HEK293T (cell line): ENCODE results near the gene FBXL7.

ENCODE experiments used
- CTCF ChIA-PET: fragments of 350-600 bp; formaldehyde crosslinking; extraction: SDS; loops from one replicate; lab custom pipeline; 2021; ENCODE audit warnings: antibody characterized with exemption, inconsistent platforms; lab: Yijun Ruan, JAX
- POLR2A ChIA-PET: fragments of 350-600 bp; formaldehyde crosslinking; extraction: SDS; loops from one replicate; lab custom pipeline; 2020; ENCODE audit warnings: antibody characterized with exemption, inconsistent platforms; lab: Yijun Ruan, JAX
- DNase-seq: peaks from one replicate; pipeline ENCODE4 v3.0.0; 2012; ENCODE audit warnings: mixed read lengths; ENCODE audit errors: extremely low spot score
- ARNT ChIP-seq: fragments of 450-650 bp; IDR thresholded peaks from 2 replicates; pipeline ENCODE4 v1.6.1; 2017; ENCODE audit warnings: mild to moderate bottlenecking
- BHLHE40 ChIP-seq: fragments of 450-650 bp; IDR thresholded peaks from 2 replicates; pipeline ENCODE4 v1.6.1; 2016; ENCODE audit warnings: mild to moderate bottlenecking, moderate library complexity, borderline replicate concordance
- CTBP1 ChIP-seq: fragments of 450-650 bp; IDR thresholded peaks from 2 replicates; pipeline ENCODE4 v1.6.1; 2016; ENCODE audit warnings: borderline replicate concordance
- ELF4 ChIP-seq: fragments of 450-650 bp; IDR thresholded peaks from 2 replicates; pipeline ENCODE4 v1.6.1; 2017; ENCODE audit warnings: antibody characterized with exemption
- FOXA1 ChIP-seq: fragments of 450-650 bp; IDR thresholded peaks from 2 replicates; pipeline ENCODE4 v1.6.1; 2016; ENCODE audit warnings: mild to moderate bottlenecking
- FOXK2 ChIP-seq: fragments of 450-650 bp; IDR thresholded peaks from 2 replicates; pipeline ENCODE4 v1.6.1; 2016; ENCODE audit warnings: mild to moderate bottlenecking
- FOXM1 ChIP-seq: fragments of 450-650 bp; IDR thresholded peaks from 2 replicates; pipeline ENCODE4 v1.6.1; 2017; ENCODE audit warnings: mild to moderate bottlenecking, borderline replicate concordance
- HDGF ChIP-seq: fragments of 450-650 bp; IDR thresholded peaks from 2 replicates; pipeline ENCODE4 v1.6.1; 2017; ENCODE audit warnings: antibody characterized with exemption, borderline replicate concordance
- L3MBTL2 ChIP-seq: fragments of 450-650 bp; conservative IDR thresholded peaks from 2 replicates; pipeline ENCODE4 v1.6.1; 2016; ENCODE audit warnings: mild to moderate bottlenecking
- LEF1 ChIP-seq: fragments of 450-650 bp; IDR thresholded peaks from 2 replicates; pipeline ENCODE4 v1.6.1; 2017; ENCODE audit warnings: mild to moderate bottlenecking, borderline replicate concordance
- NFRKB ChIP-seq: fragments of 450-650 bp; IDR thresholded peaks from 2 replicates; pipeline ENCODE4 v1.6.1; 2016; ENCODE audit warnings: mild to moderate bottlenecking, moderate library complexity
- SP1 ChIP-seq: fragments of 450-650 bp; IDR thresholded peaks from 2 replicates; pipeline ENCODE4 v1.6.1; 2017
- SUZ12 ChIP-seq: fragments of 450-650 bp; IDR thresholded peaks from 2 replicates; pipeline ENCODE4 v1.6.1; 2016; ENCODE audit warnings: mild to moderate bottlenecking
- TARDBP ChIP-seq: fragments of 450-650 bp; IDR thresholded peaks from 2 replicates; pipeline ENCODE4 v1.6.1; 2016
- ZNF384 ChIP-seq: fragments of 450-650 bp; IDR thresholded peaks from 2 replicates; pipeline ENCODE4 v1.6.1; 2016
- TF ChIP-seq, protein P1 (sequence below): fragments of 450-650 bp; IDR thresholded peaks from 2 replicates; pipeline ENCODE4 v1.6.1; 2016

Gene FBXL7

DNA sequence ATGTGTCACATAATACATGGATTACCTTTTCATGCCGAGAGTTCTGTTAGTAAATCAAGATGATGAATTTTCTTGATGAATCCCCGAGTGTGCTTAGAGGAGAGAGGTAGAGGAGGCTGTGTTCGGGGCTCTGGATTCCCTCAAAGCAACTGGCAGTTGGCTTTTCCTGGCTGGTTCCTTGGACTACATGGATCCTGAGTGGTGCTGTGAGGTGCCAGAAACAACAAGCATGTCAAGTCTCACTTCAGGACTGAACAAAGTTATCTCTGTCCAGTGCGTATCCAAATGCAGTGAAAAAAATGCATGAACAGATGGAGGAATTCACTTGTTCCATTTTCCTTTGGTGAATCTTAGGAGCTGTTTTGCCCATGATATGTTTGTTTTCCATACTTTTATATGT lies 231.7 kb downstream of the FBXL7 start:
- POLR2A ChIA-PET, result no interaction called here
- TF ChIP-seq FOXA1, result no peak
- TF ChIP-seq FOXK2, result no peak
- no peak for TF ChIP-seq L3MBTL2
- TF ChIP-seq ELF4, result no peak
- TF ChIP-seq SUZ12, result no peak
- DNase-seq, result no peak
- CTCF ChIA-PET, result no interaction called here

DNA sequence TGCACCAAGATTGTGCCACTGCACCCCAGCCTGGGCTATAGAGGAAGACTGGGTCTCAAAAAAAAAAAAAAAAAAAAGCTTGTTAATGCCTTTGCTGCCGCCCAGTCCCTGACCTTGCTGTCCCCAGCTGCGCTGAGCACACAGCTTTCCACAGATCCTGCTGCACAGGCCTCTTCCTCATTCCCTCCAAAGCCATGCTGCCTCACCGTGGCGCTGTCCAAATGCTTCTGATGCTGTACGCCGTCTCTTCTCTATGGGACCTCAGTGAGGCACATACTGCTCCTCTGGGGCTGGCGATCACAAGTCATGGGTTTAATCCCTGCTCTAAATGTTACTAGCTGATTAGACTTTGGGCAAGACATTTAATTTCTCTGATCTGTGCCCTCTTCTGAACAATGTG lies 234.1 kb downstream of the FBXL7 start:
- DNase-seq, result no peak
- CTCF ChIA-PET, result no interaction called here
- POLR2A ChIA-PET, result no interaction called here
- TF ChIP-seq FOXM1 (no peak), SP1 (no peak), SUZ12 (no peak), FOXA1 (no peak), NFRKB (no peak), ZNF384 (no peak), BHLHE40 (no peak), TARDBP (no peak), ARNT (no peak), FOXK2 (no peak), LEF1 (no peak), L3MBTL2 (no peak), CTBP1 (no peak), HDGF (no peak), ELF4 (no peak)
- TF ChIP-seq, protein P1, sequence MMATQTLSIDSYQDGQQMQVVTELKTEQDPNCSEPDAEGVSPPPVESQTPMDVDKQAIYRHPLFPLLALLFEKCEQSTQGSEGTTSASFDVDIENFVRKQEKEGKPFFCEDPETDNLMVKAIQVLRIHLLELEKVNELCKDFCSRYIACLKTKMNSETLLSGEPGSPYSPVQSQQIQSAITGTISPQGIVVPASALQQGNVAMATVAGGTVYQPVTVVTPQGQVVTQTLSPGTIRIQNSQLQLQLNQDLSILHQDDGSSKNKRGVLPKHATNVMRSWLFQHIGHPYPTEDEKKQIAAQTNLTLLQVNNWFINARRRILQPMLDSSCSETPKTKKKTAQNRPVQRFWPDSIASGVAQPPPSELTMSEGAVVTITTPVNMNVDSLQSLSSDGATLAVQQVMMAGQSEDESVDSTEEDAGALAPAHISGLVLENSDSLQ, result no peak

DNA sequence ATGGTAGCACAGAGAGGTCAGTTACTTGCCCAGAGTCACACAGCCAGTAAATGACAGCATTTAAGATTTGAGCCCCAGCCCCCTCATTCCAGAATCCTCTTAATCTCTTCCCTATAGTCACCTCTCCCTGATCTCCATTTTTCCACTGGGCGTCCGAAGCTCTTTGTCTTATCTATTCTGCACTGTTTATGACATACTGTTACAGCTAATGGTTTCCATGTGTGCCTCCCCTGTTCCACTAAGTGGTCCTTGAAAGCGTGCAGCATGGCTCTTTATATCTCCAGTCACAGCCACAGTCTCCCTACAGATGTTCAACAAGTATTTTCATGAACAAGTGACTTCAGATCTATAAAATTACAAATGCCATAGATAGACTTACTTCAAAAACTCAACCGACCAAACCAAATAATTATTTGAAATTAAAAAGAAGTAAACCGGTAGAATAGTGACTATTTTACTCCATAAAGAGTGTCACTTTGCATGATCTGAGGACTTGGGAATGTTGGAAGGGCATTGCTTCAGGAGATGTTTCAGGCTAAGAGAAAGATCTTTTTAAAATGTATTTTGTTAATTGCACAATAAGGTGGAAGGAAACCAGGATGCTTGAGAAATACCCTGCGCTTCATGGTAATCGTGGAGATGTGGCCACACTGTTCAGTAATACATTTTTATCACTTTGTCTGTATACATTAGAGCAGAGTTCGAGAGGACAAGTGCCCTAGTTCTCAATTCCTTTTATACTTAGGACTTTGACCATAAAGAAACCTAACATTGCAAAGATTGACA lies 237.2 kb downstream of the FBXL7 start:
- ChIA-PET CTCF (no interaction called here), POLR2A (no interaction called here)
- TF ChIP-seq CTBP1, result no peak
- TF ChIP-seq L3MBTL2, result no peak
- TF ChIP-seq BHLHE40, result no peak
- no peak for TF ChIP-seq ARNT
- TF ChIP-seq TARDBP, result no peak
- no peak for TF ChIP-seq ELF4
- no peak for TF ChIP-seq FOXK2
- TF ChIP-seq, protein P1, result no peak
- TF ChIP-seq ZNF384, result no peak
- TF ChIP-seq SUZ12, result no peak
- no peak for TF ChIP-seq FOXA1
- no peak for TF ChIP-seq HDGF
- no peak for DNase-seq

DNA sequence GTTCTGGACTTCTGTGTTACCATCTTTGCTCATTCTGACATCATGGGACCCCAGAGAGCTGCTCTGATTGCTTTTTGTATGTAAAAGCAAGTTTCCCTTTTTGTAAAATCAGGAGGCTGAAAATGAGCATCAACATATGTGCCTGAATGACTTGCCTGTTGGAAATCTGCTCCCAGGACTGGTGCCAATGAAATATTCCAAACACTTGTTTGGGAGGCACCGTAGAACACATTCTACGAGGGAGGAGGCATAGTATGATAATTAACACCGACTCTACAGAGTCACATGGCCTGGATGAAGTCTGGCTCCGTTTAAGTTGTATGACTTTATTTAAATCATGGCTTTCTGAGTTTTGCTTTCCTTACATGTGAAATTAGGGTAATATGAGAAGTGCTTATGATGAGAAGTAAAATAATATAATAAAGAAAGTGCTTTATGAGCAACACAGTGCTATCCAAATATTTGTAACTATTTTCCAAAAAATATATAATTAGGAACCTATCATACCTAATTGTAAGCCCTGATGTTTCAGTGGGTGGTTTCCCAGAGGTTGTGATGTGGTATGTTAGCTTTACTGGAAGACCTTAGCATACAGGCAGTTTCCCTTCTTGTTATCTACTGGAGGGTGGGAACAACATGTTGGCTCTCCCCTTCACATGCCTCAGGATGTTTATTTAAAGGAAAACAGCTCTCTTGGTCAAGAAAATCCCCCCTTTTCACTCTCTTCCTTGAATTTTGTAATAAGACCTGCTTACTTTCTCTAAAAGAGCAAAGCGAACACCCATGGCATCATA lies 238.1 kb downstream of the FBXL7 start:
- no peak for DNase-seq
- ChIA-PET CTCF (no interaction called here), POLR2A (no interaction called here)
- no peak for TF ChIP-seq L3MBTL2
- no peak for TF ChIP-seq SP1
- TF ChIP-seq SUZ12, result no peak
- no peak for TF ChIP-seq ZNF384
- no peak for TF ChIP-seq ELF4
- TF ChIP-seq FOXA1, result no peak
- no peak for TF ChIP-seq HDGF
- no peak for TF ChIP-seq BHLHE40
- TF ChIP-seq, protein P1, result no peak

DNA sequence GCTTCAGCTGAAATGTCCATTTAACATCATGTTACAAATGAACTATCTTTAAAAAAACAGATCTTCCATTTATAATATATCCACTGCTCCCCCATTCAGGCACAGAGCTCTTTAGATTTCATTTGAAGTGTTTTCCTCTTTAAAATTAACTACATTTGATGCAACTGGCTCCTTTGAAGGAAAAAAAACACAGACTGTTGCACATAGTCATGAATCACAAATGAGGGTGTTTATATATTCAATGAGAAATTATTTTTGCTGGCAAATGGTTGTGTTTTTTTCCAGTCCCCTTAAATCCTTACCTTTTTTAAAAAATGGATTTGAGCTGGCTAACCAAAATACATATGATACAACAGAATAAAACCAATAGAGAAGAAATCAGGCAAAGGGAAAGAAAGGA lies 240.4 kb downstream of the FBXL7 start:
- POLR2A ChIA-PET, result no interaction called here
- DNase-seq, result no peak
- CTCF ChIA-PET, result no interaction called here
- TF ChIP-seq NFRKB (no peak), FOXM1 (no peak)

DNA sequence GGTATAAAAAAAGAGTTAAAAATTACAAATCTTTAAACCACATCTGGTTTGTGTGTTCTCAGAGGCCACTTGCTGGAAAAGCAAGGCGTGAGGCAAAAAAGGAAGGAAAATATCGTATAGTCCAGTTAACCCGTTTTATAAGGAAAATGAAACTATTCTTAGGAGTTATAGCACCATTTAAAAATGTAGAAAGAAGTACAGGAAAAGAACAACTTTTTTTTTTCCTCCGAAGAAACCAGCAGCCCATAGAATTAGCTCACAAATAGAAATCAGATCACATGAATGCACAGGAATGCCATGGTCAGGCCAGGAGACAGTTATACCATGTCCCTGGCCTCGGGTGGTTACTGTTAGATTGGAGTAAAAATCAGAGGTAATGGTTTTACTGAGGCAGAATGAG lies 241.6 kb downstream of the FBXL7 start:
- ChIA-PET CTCF (no interaction called here), POLR2A (no interaction called here)
- TF ChIP-seq ARNT (no peak), BHLHE40 (no peak), L3MBTL2 (no peak), CTBP1 (no peak), FOXM1 (no peak), ZNF384 (no peak), FOXK2 (no peak), HDGF (no peak), SUZ12 (no peak), LEF1 (no peak), NFRKB (no peak), SP1 (no peak), TARDBP (no peak), ELF4 (no peak), FOXA1 (no peak)
- TF ChIP-seq, protein P1, result no peak
- DNase-seq, result no peak
